ENCODE data around the gene ABLIM2. TPM values are rescaled to one million over a fixed set of nuclear protein-coding genes. Genes with fewer than 3 reads are reported as not detected.

Gene ABLIM2
- total and polyA plus RNA-seq, 10 of the 15 experiments (the other 5 are each of a cell fraction or from before 2014, with no cell fraction given): 0.03 to 0.15 (median 0.05) TPM; not detected in 7

DNA sequence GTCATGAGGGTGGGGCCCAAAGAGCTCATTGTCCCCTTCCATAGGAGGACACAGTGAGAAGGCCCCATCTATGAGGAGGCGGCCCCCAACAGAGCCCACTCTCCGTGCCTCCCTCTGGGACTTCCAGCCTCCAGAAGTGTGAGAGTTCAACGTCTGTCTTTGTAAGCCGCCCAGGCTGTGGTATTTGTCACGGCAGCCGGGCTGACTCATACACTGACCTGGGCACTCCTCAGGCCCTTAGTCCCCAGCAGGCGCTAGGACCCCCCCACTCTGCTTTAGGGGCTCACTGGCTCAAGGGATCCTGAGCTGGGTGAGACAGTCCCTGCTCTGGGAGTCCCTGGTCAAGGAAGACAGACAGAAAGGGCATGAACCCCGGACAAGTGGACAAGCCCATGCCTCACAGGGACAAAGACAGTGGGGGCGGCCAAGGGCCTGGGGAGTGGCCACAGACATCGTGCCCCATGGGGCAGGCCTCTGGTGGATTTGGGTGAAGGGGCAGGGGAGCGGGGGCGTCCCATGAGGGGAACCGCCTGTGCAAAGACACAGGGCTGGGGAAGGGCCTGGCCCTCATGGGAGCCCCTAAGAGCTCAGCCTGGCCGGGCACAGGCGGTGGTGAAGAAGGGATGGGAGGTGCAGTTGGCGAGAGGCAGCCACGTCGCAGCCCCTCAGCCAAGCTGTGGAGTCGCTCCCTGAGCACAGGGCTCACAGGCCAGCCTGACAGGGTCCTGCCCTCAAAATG, 21.5 kb downstream of the ABLIM2 start (continued):
- TF ChIP-seq TCF3 (IDR thresholded peaks at IDR 0.05; ENCODE audit: borderline replicate concordance, insufficient read depth, low read depth, low read length) (no peak), IKZF2 (IDR thresholded peaks at IDR 0.05) (no peak), SMAD5 (IDR thresholded peaks at IDR 0.05; ENCODE audit: low read depth) (no peak), BHLHE40 (IDR thresholded peaks at IDR 0.05; ENCODE audit: borderline replicate concordance in 1 of 2, low read depth in 2 of 2, low read length in 1 of 2) (no peak), TCF7 (IDR thresholded peaks at IDR 0.05; ENCODE audit: borderline replicate concordance) (no peak), NFYA (IDR thresholded peaks at IDR 0.05; ENCODE audit: borderline replicate concordance, low read depth, low read length) (no peak), RUNX3 (IDR thresholded peaks at IDR 0.05; ENCODE audit: low read length) (no peak)
- TF ChIP-seq, protein P1, sequence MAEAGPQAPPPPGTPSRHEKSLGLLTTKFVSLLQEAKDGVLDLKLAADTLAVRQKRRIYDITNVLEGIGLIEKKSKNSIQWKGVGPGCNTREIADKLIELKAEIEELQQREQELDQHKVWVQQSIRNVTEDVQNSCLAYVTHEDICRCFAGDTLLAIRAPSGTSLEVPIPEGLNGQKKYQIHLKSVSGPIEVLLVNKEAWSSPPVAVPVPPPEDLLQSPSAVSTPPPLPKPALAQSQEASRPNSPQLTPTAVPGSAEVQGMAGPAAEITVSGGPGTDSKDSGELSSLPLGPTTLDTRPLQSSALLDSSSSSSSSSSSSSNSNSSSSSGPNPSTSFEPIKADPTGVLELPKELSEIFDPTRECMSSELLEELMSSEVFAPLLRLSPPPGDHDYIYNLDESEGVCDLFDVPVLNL (IDR thresholded peaks at IDR 0.05; ENCODE audit: low read depth, low read length): no peak

DNA sequence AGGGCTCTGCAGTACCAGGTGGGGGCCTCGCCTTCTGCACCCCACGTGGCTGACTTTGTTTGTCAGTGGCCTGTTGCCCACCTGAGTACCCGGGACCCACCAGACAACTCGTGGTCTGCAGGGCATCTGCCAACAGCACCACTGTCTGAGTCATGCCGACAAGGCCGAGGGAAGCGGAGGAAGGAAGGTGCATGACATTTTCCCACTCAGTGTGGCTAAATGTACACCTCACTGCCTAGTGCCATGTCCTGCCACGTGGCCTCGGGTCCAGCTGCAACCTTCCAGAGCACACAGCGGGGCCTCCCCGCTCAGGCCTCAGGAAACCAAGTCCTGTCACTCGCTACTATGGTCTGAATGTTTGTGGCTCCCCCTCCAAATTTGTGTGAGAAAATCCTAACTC, 22.1 kb downstream of the ABLIM2 start:
- no peaks in the 10 kb centered on the region for H3K79me2 ChIP-seq (ENCODE audit: control insufficient read depth, insufficient read depth, low read length)
- H3K4me1 ChIP-seq (ENCODE audit: control insufficient read depth, insufficient read depth, low read length): no peaks in the 10 kb centered on the region
- ChIA-PET RAD21 (ENCODE audit: unreplicated experiment) (no interaction called here), POLR2A (no interaction called here), SMC1A (ENCODE audit: uncharacterized antibody, unreplicated experiment) (no interaction called here), CTCF (no interaction called here)
- FAIRE-seq (no peak), ATAC-seq (no peak), DNase-seq (ENCODE audit: low read depth, low spot score) (no peak)
- H3K9ac ChIP-seq (ENCODE audit: control insufficient read depth, insufficient read depth, low read length): no peak overlapping the region
- H3K36me3 ChIP-seq (ENCODE audit: control insufficient read depth in 2 of 2, insufficient read depth in 2 of 2, low read length in 1 of 2): no peaks in the 10 kb centered on the region
- no peak overlapping the region for H2AFZ ChIP-seq (ENCODE audit: control insufficient read depth, low read depth, low read length)
- WGBS (ENCODE audit: insufficient coverage, insufficient replicate concordance, low lambda C conversion rate, missing lambda C conversion rate): 36% methylated on average over 12 of the region's 12 CpGs
- no peaks in the 10 kb centered on the region for H3K9me3 ChIP-seq (replicated peaks; ENCODE audit: control insufficient read depth, insufficient read depth, low read length)
- no peak overlapping the region for H3K4me3 ChIP-seq
- H4K20me1 ChIP-seq (ENCODE audit: control insufficient read depth, insufficient read depth): no peaks in the 10 kb centered on the region
- H3K27me3 ChIP-seq (replicated peaks in 1 of 2; ENCODE audit: control insufficient read depth in 2 of 2, insufficient read depth in 2 of 2, low read length in 1 of 2): peaks cover 0 to 3% of the 10 kb centered on the region in 2 experiments; a peak in 1 of 4 replicates
- intact Hi-C loops (cut with micrococcal nuclease; ENCODE audit: unreplicated experiment): no loop called here
- H3K4me2 ChIP-seq (ENCODE audit: control insufficient read depth, insufficient read depth): no peak overlapping the region
- no peak overlapping the region for H3K27ac ChIP-seq (ENCODE audit: control insufficient read depth, insufficient read depth)
- BruUV-seq (replicated peaks): no TSS peak
- TF ChIP-seq FOXM1 (IDR thresholded peaks at IDR 0.05; ENCODE audit: low read depth, low read length) (no peak), PAX5 (IDR thresholded peaks at IDR 0.05; ENCODE audit: borderline replicate concordance, low read depth, low read length) (no peak), RBBP5 (conservative IDR thresholded peaks at IDR 0.05) (no peak), LARP7 (IDR thresholded peaks at IDR 0.05) (no peak), MEF2B (IDR thresholded peaks at IDR 0.05; ENCODE audit: partially characterized antibody, poor library complexity, severe bottlenecking) (no peak)
- TF ChIP-seq, protein P2, sequence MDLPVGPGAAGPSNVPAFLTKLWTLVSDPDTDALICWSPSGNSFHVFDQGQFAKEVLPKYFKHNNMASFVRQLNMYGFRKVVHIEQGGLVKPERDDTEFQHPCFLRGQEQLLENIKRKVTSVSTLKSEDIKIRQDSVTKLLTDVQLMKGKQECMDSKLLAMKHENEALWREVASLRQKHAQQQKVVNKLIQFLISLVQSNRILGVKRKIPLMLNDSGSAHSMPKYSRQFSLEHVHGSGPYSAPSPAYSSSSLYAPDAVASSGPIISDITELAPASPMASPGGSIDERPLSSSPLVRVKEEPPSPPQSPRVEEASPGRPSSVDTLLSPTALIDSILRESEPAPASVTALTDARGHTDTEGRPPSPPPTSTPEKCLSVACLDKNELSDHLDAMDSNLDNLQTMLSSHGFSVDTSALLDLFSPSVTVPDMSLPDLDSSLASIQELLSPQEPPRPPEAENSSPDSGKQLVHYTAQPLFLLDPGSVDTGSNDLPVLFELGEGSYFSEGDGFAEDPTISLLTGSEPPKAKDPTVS (IDR thresholded peaks at IDR 0.05; ENCODE audit: low read depth, low read length): no peak
- in situ Hi-C loops (cut with MboI): no loop called here
